IMR-90 (cell line): ENCODE results near the gene RNGTT. TPM values are rescaled to one million over a fixed set of nuclear protein-coding genes. Genes with fewer than 3 reads are reported as not detected.

Source experiments
- ATAC-seq: fragments of 200-7000 bp; cut with Tn5 transposase; 2 replicates; pipeline ENCODE4 v1.9.1; 2020; ENCODE audit warnings: low read depth, mild to moderate bottlenecking, moderate library complexity
- BruUV-seq: library from RNA; stranded (reverse); fragments of 400-500 nt; replicated peaks from 2 replicates; lab custom pipeline; 2021; lab: Mats Ljungman, UMichigan
- CTCF ChIA-PET: fragments of 300-600 bp; formaldehyde crosslinking; extraction: SDS; loops from one replicate; lab custom pipeline; 2021; ENCODE audit warnings: antibody characterized with exemption; lab: Yijun Ruan, JAX
- POLR2A ChIA-PET: fragments of 300-600 bp; sonication (Branson Sonifier 250); formaldehyde crosslinking; loops from one replicate; lab custom pipeline; 2022; ENCODE audit warnings: antibody characterized with exemption; ENCODE audit not compliant: unreplicated experiment; lab: Charles Lee
- DNase-seq: peaks from one replicate; pipeline ENCODE4 v3.0.0; 2013
- H2AFZ ChIP-seq: replicated peaks from 2 replicates; pipeline ENCODE3; 2013; ENCODE audit warnings: low read length, mild to moderate bottlenecking; ENCODE audit not compliant: poor library complexity
- H2AK5ac ChIP-seq: 2 replicates; pipeline ENCODE4 v1.6.1; 2013; ENCODE audit warnings: low read depth, low read length, inconsistent platforms
- H2AK9ac ChIP-seq: replicated peaks from 2 replicates; pipeline ENCODE3; 2013; ENCODE audit warnings: mild to moderate bottlenecking, low read depth, low read length, moderate library complexity; ENCODE audit not compliant: poor library complexity
- H2BK120ac ChIP-seq: 2 replicates; pipeline ENCODE4 v1.6.1; 2013; ENCODE audit warnings: low read depth, low read length, inconsistent platforms
- H2BK15ac ChIP-seq: 3 replicates; pipeline ENCODE4 v1.6.1; 2013; ENCODE audit warnings: low read depth, low read length, inconsistent platforms
- H2BK20ac ChIP-seq: 2 replicates; pipeline ENCODE4 v1.6.1; 2013; ENCODE audit warnings: low read depth, mild to moderate bottlenecking, inconsistent platforms, low read length, moderate library complexity
- H2BK5ac ChIP-seq: 2 replicates; pipeline ENCODE4 v1.6.1; 2013; ENCODE audit warnings: mild to moderate bottlenecking, low read depth, low read length, inconsistent platforms; ENCODE audit not compliant: poor library complexity, severe bottlenecking
- H3K14ac ChIP-seq: replicated peaks from 2 replicates; pipeline ENCODE4 v1.6.1; 2013; ENCODE audit warnings: low read depth, low read length, inconsistent platforms
- H3K18ac ChIP-seq: 2 replicates; pipeline ENCODE4 v1.6.1; 2013; ENCODE audit warnings: low read depth, low read length, control low read depth
- H3K23ac ChIP-seq: 2 replicates; pipeline ENCODE4 v1.6.1; 2013; ENCODE audit warnings: low read depth, low read length, inconsistent platforms
- H3K27ac ChIP-seq: 2 replicates; pipeline ENCODE4 v1.5.1; 2013; ENCODE audit warnings: mild to moderate bottlenecking, control low read depth, low read length; ENCODE audit not compliant: insufficient read depth
- H3K27me3 ChIP-seq: 2 replicates; pipeline ENCODE4 v1.6.1; 2013; ENCODE audit warnings: low read length; ENCODE audit not compliant: control insufficient read depth, insufficient read depth
- H3K36me3 ChIP-seq: 2 replicates; pipeline ENCODE4 v1.6.1; 2013; ENCODE audit warnings: low read length, mixed read lengths; ENCODE audit not compliant: control insufficient read depth, insufficient read depth
- H3K4ac ChIP-seq: 2 replicates; pipeline ENCODE4 v1.6.1; 2013; ENCODE audit warnings: low read depth, low read length, inconsistent platforms
- H3K4me1 ChIP-seq: 2 replicates; pipeline ENCODE4 v1.6.1; 2013; ENCODE audit warnings: low read length, mixed read lengths; ENCODE audit not compliant: control insufficient read depth, insufficient read depth
- H3K4me2 ChIP-seq: 2 replicates; pipeline ENCODE4 v1.6.1; 2013; ENCODE audit warnings: low read depth, mild to moderate bottlenecking, control low read depth, low read length, moderate library complexity
- H3K4me3 ChIP-seq: 2 replicates; pipeline ENCODE4 v1.5.1; 2013; ENCODE audit warnings: low read depth, mild to moderate bottlenecking, control low read depth, low read length, moderate library complexity; ENCODE audit not compliant: insufficient read depth
- H3K56ac ChIP-seq: 2 replicates; pipeline ENCODE4 v1.6.1; 2013; ENCODE audit warnings: low read length, inconsistent platforms; ENCODE audit not compliant: insufficient read depth; ENCODE audit errors: extremely low read depth
- H3K79me1 ChIP-seq, 2 experiments: 2 replicates each; pipeline ENCODE4 v1.6.1; 2013; ENCODE audit warnings: low read length in 2 of 2, inconsistent platforms in 1 of 2, low read depth in 1 of 2
- H3K9ac ChIP-seq: 2 replicates; pipeline ENCODE4 v1.6.1; 2013; ENCODE audit warnings: low read depth, low read length, control low read depth
- H3K9me1 ChIP-seq: 2 replicates; pipeline ENCODE4 v1.6.1; 2013; ENCODE audit warnings: low read length, inconsistent platforms; ENCODE audit not compliant: insufficient read depth
- H3K9me3 ChIP-seq: 2 replicates; pipeline ENCODE4 v1.6.1; 2013; ENCODE audit warnings: low read length; ENCODE audit not compliant: control insufficient read depth, insufficient read depth
- H4K20me1 ChIP-seq: 2 replicates; pipeline ENCODE4 v1.6.1; 2013; ENCODE audit warnings: low read length, inconsistent platforms; ENCODE audit not compliant: insufficient read depth
- H4K5ac ChIP-seq: 2 replicates; pipeline ENCODE4 v1.6.1; 2013; ENCODE audit warnings: mild to moderate bottlenecking, low read depth, low read length, control low read depth
- H4K8ac ChIP-seq, 2 experiments: 2 replicates each; pipeline ENCODE4 v1.6.1; 2013; ENCODE audit warnings: low read depth in 2 of 2, low read length in 2 of 2, control low read depth in 1 of 2, inconsistent platforms in 1 of 2
- H4K91ac ChIP-seq: 2 replicates; pipeline ENCODE4 v1.6.1; 2013; ENCODE audit warnings: low read depth, low read length, inconsistent platforms; ENCODE audit not compliant: insufficient read depth
- BHLHE40 ChIP-seq: fragments of 150-350 bp; IDR thresholded peaks from 2 replicates; pipeline ENCODE4 v1.6.1; 2016; ENCODE audit warnings: mild to moderate bottlenecking, low read depth, low read length
- CEBPB ChIP-seq: IDR thresholded peaks from 2 replicates; pipeline ENCODE4 v1.6.1; 2012; ENCODE audit warnings: low read depth, low read length, improper control_type of control experiment
- CHD1 ChIP-seq: IDR thresholded peaks from 2 replicates; pipeline ENCODE4 v1.6.1; 2012; ENCODE audit warnings: low read depth, low read length, improper control_type of control experiment
- FOS ChIP-seq: fragments of 150-350 bp; IDR thresholded peaks from 2 replicates; pipeline ENCODE4 v1.6.1; 2016; ENCODE audit warnings: low read depth, low read length
- MAFK ChIP-seq: IDR thresholded peaks from 2 replicates; pipeline ENCODE4 v1.6.1; 2012; ENCODE audit warnings: low read depth, low read length, improper control_type of control experiment
- MAZ ChIP-seq: IDR thresholded peaks from 2 replicates; pipeline ENCODE4 v1.6.1; 2012; ENCODE audit warnings: low read depth, mild to moderate bottlenecking, low read length, improper control_type of control experiment, moderate library complexity, borderline replicate concordance
- MXI1 ChIP-seq: IDR thresholded peaks from 2 replicates; pipeline ENCODE4 v1.6.1; 2012; ENCODE audit warnings: low read depth, mild to moderate bottlenecking, low read length, moderate library complexity, borderline replicate concordance
- NFE2L2 ChIP-seq: fragments of 150-350 bp; IDR thresholded peaks from 2 replicates; pipeline ENCODE4 v1.6.1; 2016; ENCODE audit warnings: low read depth, mild to moderate bottlenecking, low read length
- POLR2A ChIP-seq: IDR thresholded peaks from 2 replicates; pipeline ENCODE4 v1.6.1; 2012; ENCODE audit warnings: mild to moderate bottlenecking, low read depth, low read length
- RAD21 ChIP-seq: IDR thresholded peaks from 2 replicates; pipeline ENCODE4 v1.6.1; 2012; ENCODE audit warnings: low read length, improper control_type of control experiment
- RCOR1 ChIP-seq: IDR thresholded peaks from 2 replicates; pipeline ENCODE4 v1.6.1; 2012; ENCODE audit warnings: mild to moderate bottlenecking, low read length, improper control_type of control experiment; ENCODE audit not compliant: insufficient replicate concordance
- RFX5 ChIP-seq: IDR thresholded peaks from 2 replicates; pipeline ENCODE4 v1.8.0; 2012; ENCODE audit warnings: low read depth, mild to moderate bottlenecking, low read length, moderate library complexity
- SMC3 ChIP-seq: fragments of 150-350 bp; IDR thresholded peaks from 2 replicates; pipeline ENCODE4 v1.6.1; 2016; ENCODE audit warnings: low read depth, mild to moderate bottlenecking, antibody characterized with exemption, low read length, moderate library complexity
- dilution Hi-C: fragments of 300-500 bp; cut with HindIII; formaldehyde crosslinking; loops from one replicate; pipeline ENCODE4 v1.14.3; 2018; ENCODE audit warnings: low sequenced_read_pairs; ENCODE audit not compliant: unreplicated experiment
- in situ Hi-C: fragments of 300-500 bp; cut with MboI; formaldehyde crosslinking; loops from 3 replicates; pipeline ENCODE4 v1.14.3; 2019; ENCODE audit warnings: low sequenced_read_pairs, inconsistent platforms, mixed read lengths
- intact Hi-C: fragments of 100-400 bp; cut with micrococcal nuclease; formaldehyde crosslinking; loops from 2 replicates; pipeline ENCODE4 v1.10.0; 2022
- polyA plus RNA-seq, 3 experiments: library from polyadenylated mRNA; depleted of rRNA; stranded (reverse); fragments of >200 nt; gene quantifications; 2 replicates each; pipeline ENCODE4 v1.2.3, GENCODE V29; 2012; ENCODE audit warnings: low replicate concordance in 1 of 3
- total RNA-seq: library from RNA; depleted of rRNA; stranded (reverse); fragments of >200 nt; gene quantifications from 2 replicates; pipeline ENCODE4 v1.2.3, GENCODE V29; 2012
- TF ChIP-seq, protein P1 (sequence below): conservative IDR thresholded peaks from 2 replicates; pipeline ENCODE4 v1.5.1; 2012; ENCODE audit warnings: mild to moderate bottlenecking, low read depth, low read length, improper control_type of control experiment
- TF ChIP-seq, protein P2 (sequence below): fragments of 150-350 bp; IDR thresholded peaks from 2 replicates; pipeline ENCODE4 v1.6.1; 2016; ENCODE audit warnings: low read depth, mild to moderate bottlenecking, low read length, moderate library complexity, borderline replicate concordance
- TF ChIP-seq, protein P3 (sequence below): fragments of 150-350 bp; IDR thresholded peaks from 2 replicates; pipeline ENCODE4 v1.6.1; 2017; ENCODE audit warnings: mild to moderate bottlenecking, antibody characterized with exemption, low read length, low read depth

The RNGTT gene
- total and polyA plus RNA-seq, 2 of the 4 experiments (the other 2 are of a cell fraction), result 5.4 to 21.7 TPM

DNA sequence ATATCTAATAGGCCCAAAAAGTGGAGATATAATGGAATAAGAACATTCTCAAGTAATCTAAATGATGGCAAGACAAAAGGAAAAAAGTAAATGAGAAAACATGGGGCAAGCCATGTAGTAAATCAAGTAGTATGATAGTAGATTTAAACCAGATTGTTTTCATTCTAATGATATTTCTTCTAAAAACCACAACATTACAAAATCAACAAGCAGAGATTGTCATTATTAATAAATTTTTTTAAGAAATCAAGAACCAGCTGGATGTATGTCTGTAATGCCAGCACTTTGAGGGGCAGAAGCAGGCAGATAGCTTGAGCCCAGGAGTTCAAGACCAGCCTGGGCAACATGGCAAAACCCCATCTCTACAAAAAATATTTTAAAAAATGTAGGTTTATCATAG is 155.0 kb downstream of the RNGTT start:
- H3K9ac ChIP-seq, result no peak overlapping the region
- H3K9me3 ChIP-seq, result peaks cover 2% of the 10 kb centered on the region; the same call in 1 of the 2 replicates
- H4K91ac ChIP-seq, result no peak overlapping the region
- H4K5ac ChIP-seq, result no peak overlapping the region
- H2AK5ac ChIP-seq, result no peak overlapping the region
- no peak overlapping the region for H2BK20ac ChIP-seq
- no peak overlapping the region for H2AK9ac ChIP-seq
- POLR2A ChIA-PET, result no interaction called here
- H3K27ac ChIP-seq, result no peak overlapping the region
- no peak overlapping the region for H2BK5ac ChIP-seq
- H4K8ac ChIP-seq, result no peak overlapping the region
- H3K4ac ChIP-seq, result no peak overlapping the region
- no peak overlapping the region for H3K56ac ChIP-seq
- H3K36me3 ChIP-seq, result no peaks in the 10 kb centered on the region
- H3K23ac ChIP-seq, result no peak overlapping the region
- H3K4me3 ChIP-seq, result no peak overlapping the region
- dilution Hi-C loops, result no loop called here
- no peak for ATAC-seq
- in situ Hi-C loops, result no loop called here
- peaks cover 0 to 4% of the 10 kb centered on the region in 2 experiments; a peak in 1 of 4 replicates for H3K79me1 ChIP-seq
- no peaks in the 10 kb centered on the region for H3K27me3 ChIP-seq
- H3K18ac ChIP-seq, result no peak overlapping the region
- no peaks in the 10 kb centered on the region; the same call in none of the 2 replicates for H3K4me1 ChIP-seq
- DNase-seq, result no peak
- TF ChIP-seq MXI1 (no peak), CHD1 (no peak), CEBPB (no peak), NFE2L2 (no peak), RAD21 (no peak), SMC3 (no peak), MAFK (no peak), FOS (no peak), BHLHE40 (no peak), POLR2A (no peak), RFX5 (no peak), RCOR1 (no peak), MAZ (no peak)
- TF ChIP-seq, protein P1, sequence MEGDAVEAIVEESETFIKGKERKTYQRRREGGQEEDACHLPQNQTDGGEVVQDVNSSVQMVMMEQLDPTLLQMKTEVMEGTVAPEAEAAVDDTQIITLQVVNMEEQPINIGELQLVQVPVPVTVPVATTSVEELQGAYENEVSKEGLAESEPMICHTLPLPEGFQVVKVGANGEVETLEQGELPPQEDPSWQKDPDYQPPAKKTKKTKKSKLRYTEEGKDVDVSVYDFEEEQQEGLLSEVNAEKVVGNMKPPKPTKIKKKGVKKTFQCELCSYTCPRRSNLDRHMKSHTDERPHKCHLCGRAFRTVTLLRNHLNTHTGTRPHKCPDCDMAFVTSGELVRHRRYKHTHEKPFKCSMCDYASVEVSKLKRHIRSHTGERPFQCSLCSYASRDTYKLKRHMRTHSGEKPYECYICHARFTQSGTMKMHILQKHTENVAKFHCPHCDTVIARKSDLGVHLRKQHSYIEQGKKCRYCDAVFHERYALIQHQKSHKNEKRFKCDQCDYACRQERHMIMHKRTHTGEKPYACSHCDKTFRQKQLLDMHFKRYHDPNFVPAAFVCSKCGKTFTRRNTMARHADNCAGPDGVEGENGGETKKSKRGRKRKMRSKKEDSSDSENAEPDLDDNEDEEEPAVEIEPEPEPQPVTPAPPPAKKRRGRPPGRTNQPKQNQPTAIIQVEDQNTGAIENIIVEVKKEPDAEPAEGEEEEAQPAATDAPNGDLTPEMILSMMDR, result no peak
- TF ChIP-seq, protein P2, sequence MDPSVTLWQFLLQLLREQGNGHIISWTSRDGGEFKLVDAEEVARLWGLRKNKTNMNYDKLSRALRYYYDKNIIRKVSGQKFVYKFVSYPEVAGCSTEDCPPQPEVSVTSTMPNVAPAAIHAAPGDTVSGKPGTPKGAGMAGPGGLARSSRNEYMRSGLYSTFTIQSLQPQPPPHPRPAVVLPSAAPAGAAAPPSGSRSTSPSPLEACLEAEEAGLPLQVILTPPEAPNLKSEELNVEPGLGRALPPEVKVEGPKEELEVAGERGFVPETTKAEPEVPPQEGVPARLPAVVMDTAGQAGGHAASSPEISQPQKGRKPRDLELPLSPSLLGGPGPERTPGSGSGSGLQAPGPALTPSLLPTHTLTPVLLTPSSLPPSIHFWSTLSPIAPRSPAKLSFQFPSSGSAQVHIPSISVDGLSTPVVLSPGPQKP, result no peak
- TF ChIP-seq, protein P3, sequence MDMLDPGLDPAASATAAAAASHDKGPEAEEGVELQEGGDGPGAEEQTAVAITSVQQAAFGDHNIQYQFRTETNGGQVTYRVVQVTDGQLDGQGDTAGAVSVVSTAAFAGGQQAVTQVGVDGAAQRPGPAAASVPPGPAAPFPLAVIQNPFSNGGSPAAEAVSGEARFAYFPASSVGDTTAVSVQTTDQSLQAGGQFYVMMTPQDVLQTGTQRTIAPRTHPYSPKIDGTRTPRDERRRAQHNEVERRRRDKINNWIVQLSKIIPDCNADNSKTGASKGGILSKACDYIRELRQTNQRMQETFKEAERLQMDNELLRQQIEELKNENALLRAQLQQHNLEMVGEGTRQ, result no peak
- no peak overlapping the region for H3K4me2 ChIP-seq
- H2BK120ac ChIP-seq, result no peak overlapping the region
- CTCF ChIA-PET, result no interaction called here
- no TSS peak for BruUV-seq
- no peaks in the 10 kb centered on the region for H4K20me1 ChIP-seq
- no peak overlapping the region for H3K14ac ChIP-seq
- intact Hi-C loops, result no loop called here
- no peak overlapping the region for H2BK15ac ChIP-seq
- no peaks in the 10 kb centered on the region for H3K9me1 ChIP-seq
- H2AFZ ChIP-seq, result no peak overlapping the region
